ENCODE results near the gene FKBP3. TPM values are rescaled to one million over a fixed set of nuclear protein-coding genes. Genes with fewer than 3 reads are reported as not detected.

FKBP3 gene
- total RNA-seq (2021; fragmentation: NEBNext Ultra II Directional; extraction: Animal tissue kit (Norgen Biotek cat#: 25700)), result 148 and 149 TPM in 2 replicates
- 19.2 and 36.0 TPM in 2 replicates for polyA plus RNA-seq (2011; rRNA removed)
- 103 TPM for polyA plus RNA-seq (2011; cell fraction: cytosol; rRNA removed)
- polyA plus RNA-seq (2011; cell fraction: nucleus; rRNA removed), result 10.5 TPM
- 106 to 201 TPM (median 113 TPM) in 4 replicates for polyA plus RNA-seq (2012, experiment 1 of 2)
- 43.2 TPM for polyA plus RNA-seq (2012, experiment 2 of 2)
- 179 TPM for polyA plus RNA-seq (2013, experiment 1 of 2)
- 178 TPM for polyA plus RNA-seq (2013, experiment 2 of 2)
- polyA minus RNA-seq (2011; rRNA and poly(A)+ RNA removed), result 6.5 and 7.2 TPM in 2 replicates
- polyA minus RNA-seq (2011; cell fraction: cytosol; rRNA and poly(A)+ RNA removed), result 13.6 TPM
- 22.0 TPM for polyA minus RNA-seq (2011; cell fraction: nucleus; rRNA and poly(A)+ RNA removed)
- long read RNA-seq, experiment 1, transcript FKBP3-202 (7 exons, 1,346 nt), result major isoform, 130 of 248 reads
- long read RNA-seq, experiment 1, partial matches to known transcripts, result 83 of 248 reads
- long read RNA-seq, experiment 1, other reads (novel, unspliced or antisense), result 35 of 248 reads
- long read RNA-seq, experiment 2, transcript FKBP3-202 (7 exons, 1,346 nt), result major isoform, 257 of 267 reads
- long read RNA-seq, experiment 2, partial matches to known transcripts, result 4 of 267 reads
- long read RNA-seq, experiment 2, other reads (novel, unspliced or antisense), result 6 of 267 reads

DNA sequence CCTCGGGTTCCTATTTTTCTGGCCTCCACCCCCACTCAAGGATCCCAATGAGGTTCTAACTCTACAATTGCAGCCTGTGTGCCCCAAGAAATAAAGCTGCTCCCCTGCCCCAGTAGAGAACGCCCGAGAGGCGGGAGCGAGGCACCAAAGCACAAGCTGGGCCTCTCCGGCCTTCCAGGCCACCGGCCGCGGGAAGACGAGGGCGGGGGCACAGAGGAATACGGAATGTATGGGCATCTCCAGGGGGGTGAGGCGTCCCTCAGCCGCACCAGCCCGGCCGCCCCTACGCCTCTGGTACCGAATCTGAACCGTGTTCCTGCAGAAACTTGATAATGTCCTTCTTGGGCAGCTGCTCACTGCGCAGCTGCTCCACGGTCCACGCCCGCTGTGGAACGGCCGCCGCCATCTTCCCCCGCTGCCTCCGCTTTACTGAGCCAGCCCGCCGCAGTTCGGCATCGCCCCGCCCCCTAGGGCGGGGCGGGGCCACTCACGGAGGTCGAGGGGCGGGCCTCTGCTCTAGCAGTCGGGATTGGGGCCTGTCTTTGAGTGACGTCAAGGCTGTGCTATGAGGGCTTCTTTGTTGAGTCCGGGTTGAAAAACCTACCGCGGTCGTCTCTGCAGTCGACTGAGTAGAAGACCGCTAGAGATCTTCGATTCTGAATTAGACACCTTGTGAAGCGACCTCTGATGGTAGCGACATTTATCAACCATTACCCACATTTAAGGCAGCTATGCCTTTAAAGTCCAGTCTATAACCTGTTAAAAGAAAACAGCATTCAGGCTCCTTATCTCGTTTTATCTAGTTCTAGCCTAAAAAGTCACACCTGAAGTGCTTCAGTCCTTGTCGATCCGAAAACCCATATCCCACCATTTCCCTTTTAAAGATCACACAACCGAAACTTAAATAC, at the start of gene FKBP3:
FKBP3 (minus strand) TSS at position 431 of the 908 bp plus-strand sequence; CDS start at position 406, 25 bp downstream.
- peak within 1 kb of the TSS; percentile 99 for H2BK5ac ChIP-seq (ENCODE audit: low read depth, low read length)
- no peak within 1 kb of the TSS for H2BK20ac ChIP-seq (ENCODE audit: low read length)
- peak within 1 kb of the TSS; percentile 97 for H3K27ac ChIP-seq (ENCODE audit: low read depth, low read length)
- FAIRE-seq, result peak; percentile 85
- H3K4ac ChIP-seq (replicated peaks; ENCODE audit: insufficient read length, low read depth, low read length), result peak within 1 kb of the TSS; percentile 48
- H3K79me2 ChIP-seq (ENCODE audit: control insufficient read depth in 1 of 2, insufficient read depth in 2 of 2, low read length in 2 of 2), result peaks cover 4 to 76% of the 10 kb centered on the region in 2 experiments; a peak in 3 of 4 replicates
- H3K18ac ChIP-seq (ENCODE audit: extremely low read depth, low read length), result peak within 1 kb of the TSS; percentile 100
- H3K27me3 ChIP-seq (replicated peaks in 1 of 4; ENCODE audit: control insufficient read depth in 3 of 4, extremely low read depth in 1 of 4, insufficient read depth in 3 of 4, low read length in 3 of 4), result no peaks in the 10 kb centered on the region
- WGBS, 2 experiments (ENCODE audit: extremely low coverage in 1 of 2, insufficient coverage in 1 of 2, insufficient read length in 1 of 2, insufficient replicate concordance in 2 of 2, low coverage in 1 of 2, low lambda C conversion rate in 2 of 2, missing lambda C conversion rate in 1 of 2), result 1% methylated on average over 52 of the region's 53 CpGs; no CpG with 5 or more reads in 1 of the 2 experiments
- peak within 1 kb of the TSS; percentile 92 for H3K56ac ChIP-seq (replicated peaks; ENCODE audit: insufficient read length, low read depth, low read length)
- H3K9me3 ChIP-seq (ENCODE audit: insufficient read depth in 2 of 2, low read depth in 1 of 2, low read length in 1 of 2), result no peaks in the 10 kb centered on the region
- peaks cover 0 to 4% of the 10 kb centered on the region in 2 experiments for H4K20me1 ChIP-seq (replicated peaks in 1 of 2; ENCODE audit: control insufficient read depth in 1 of 2, insufficient read depth in 2 of 2, low read length in 2 of 2)
- H3K79me1 ChIP-seq (ENCODE audit: low read depth, low read length), result no peaks in the 10 kb centered on the region
- POLR2A ChIA-PET (ENCODE audit: partially characterized antibody), result interaction anchor here (0.6 to 2.1 kb wide), 15 partner anchors 12 to 222 kb away, joined by 3 to 10 read pairs (median 3); partner anchors contain the start of genes KLHL28, MIS18BP1 and TOGARAM1
- DNase-seq (ENCODE audit: low read depth in 1 of 2, low spot score in 2 of 2), result peak; percentile 87 to 94
- H4K5ac ChIP-seq (ENCODE audit: insufficient read length, low read depth, low read length), result peak within 1 kb of the TSS; percentile 98
- peak within 1 kb of the TSS; percentile 100; the same call in 1 of the 2 replicates for H4K8ac ChIP-seq (ENCODE audit: extremely low read depth, insufficient read depth, low read length)
- peak within 1 kb of the TSS; percentile 63 to 87 for H3K4me2 ChIP-seq (ENCODE audit: insufficient read depth in 1 of 2, low read depth in 2 of 2, low read length in 2 of 2)
- H4K91ac ChIP-seq (replicated peaks; ENCODE audit: insufficient read length, low read length), result peak within 1 kb of the TSS; percentile 93
- peak within 1 kb of the TSS; percentile 94 to 99 (median 98) for H3K9ac ChIP-seq (replicated peaks in 1 of 4; ENCODE audit: extremely low read depth in 1 of 4, low read depth in 3 of 4, low read length in 3 of 4)
- CTCF ChIA-PET (ENCODE audit: partially characterized antibody), result interaction anchor here (0.9 to 1.8 kb wide), 4 partner anchors 27 to 220 kb away, joined by 3 to 7 read pairs (median 3); partner anchors contain the start of gene MIS18BP1
- H3K4me1 ChIP-seq (replicated peaks in 1 of 4; ENCODE audit: control insufficient read depth in 3 of 4, insufficient read depth in 4 of 4, low read length in 3 of 4), result peaks cover 0 to 3% (median 0%) of the 10 kb centered on the region in 4 experiments; a peak in 3 of 7 replicates
- no peak within 1 kb of the TSS for H3K14ac ChIP-seq (ENCODE audit: insufficient read length)
- H3K4me3 ChIP-seq (ENCODE audit: extremely low read depth in 1 of 4, insufficient read depth in 2 of 4, low read depth in 3 of 4, low read length in 4 of 4), result peak within 1 kb of the TSS; percentile 84 to 94 (median 91)
- peak within 1 kb of the TSS; percentile 96; the same call in 1 of the 2 replicates for H2BK15ac ChIP-seq (ENCODE audit: low read length)
- peak within 1 kb of the TSS; percentile 81 for H2AFZ ChIP-seq (ENCODE audit: low read length)
- H3K23ac ChIP-seq (ENCODE audit: insufficient read length), result no peak within 1 kb of the TSS
- no peak within 1 kb of the TSS for H2AK5ac ChIP-seq (ENCODE audit: low read depth, low read length)
- peak within 1 kb of the TSS; percentile 86; the same call in 1 of the 2 replicates for H2BK12ac ChIP-seq (ENCODE audit: low read depth, low read length)
- no peak within 1 kb of the TSS for H2BK120ac ChIP-seq (replicated peaks; ENCODE audit: low read depth, low read length)
- H3K23me2 ChIP-seq (ENCODE audit: low read depth, low read length), result peaks cover 5% of the 10 kb centered on the region
- H3K36me3 ChIP-seq (ENCODE audit: control insufficient read depth in 2 of 4, insufficient read depth in 4 of 4, low read length in 3 of 4), result peaks cover under 1 to 14% (median 6%) of the 10 kb centered on the region in 4 experiments; a peak in 5 of 8 replicates
- TF ChIP-seq SIN3A (conservative IDR thresholded peaks at IDR 0.05 in 1 of 2, IDR thresholded peaks at IDR 0.05 in 1 of 2; ENCODE audit: low read depth in 1 of 2, low read length in 2 of 2) (peak in 1 of 2 experiments; percentile 2; a peak in 2 of 4 replicates), BRCA1 (IDR thresholded peaks at IDR 0.05; ENCODE audit: low read depth, low read length) (0 out of 2 replicates have a peak, but pooled peaks have one; percentile 4), CEBPB (IDR thresholded peaks at IDR 0.05; ENCODE audit: low read depth, low read length) (no peak), POLR2A (IDR thresholded peaks at IDR 0.05; ENCODE audit: control extremely low read depth in 1 of 2, low read depth in 2 of 2, low read length in 2 of 2) (peak; percentile 95 to 98), HDAC2 (IDR thresholded peaks at IDR 0.05; ENCODE audit: borderline replicate concordance in 1 of 2, low read depth in 2 of 2, low read length in 2 of 2) (no peak), SP1 (IDR thresholded peaks at IDR 0.05; ENCODE audit: low read depth, low read length) (peak; percentile 95)

Measured in H1 (cell line).